Endothelial cell of umbilical vein (primary cell): Measurements from ENCODE around the gene COL9A1.

Experiments used
- EZH2 ChIP-seq: IDR thresholded peaks from 2 replicates; pipeline ENCODE4 v1.6.1; 2012; ENCODE audit warnings: borderline replicate concordance, low read depth, mild to moderate bottlenecking, moderate library complexity, low read length, inconsistent platforms; ENCODE audit not compliant: severe bottlenecking
- GATA2 ChIP-seq: IDR thresholded peaks from 2 replicates; pipeline ENCODE4 v1.7.0; 2011; ENCODE audit warnings: low read depth, mild to moderate bottlenecking, moderate library complexity, mixed read lengths, low read length; ENCODE audit not compliant: insufficient read length, insufficient read depth
- POLR2A ChIP-seq: IDR thresholded peaks from 2 replicates; pipeline ENCODE4 v1.6.1; 2012; ENCODE audit warnings: low read depth, mild to moderate bottlenecking, control low read depth, low read length
- POLR2AphosphoS5 ChIP-seq: IDR thresholded peaks from 2 replicates; pipeline ENCODE4 v1.6.1; 2012; ENCODE audit warnings: low read depth, mild to moderate bottlenecking, control low read depth, low read length, moderate library complexity; ENCODE audit not compliant: insufficient read depth
- TF ChIP-seq, protein P1 (sequence below), 2 donors: IDR thresholded peaks; 1 replicate in 1 of 2; 2 replicates in 1 of 2; pipeline ENCODE4 v1.5.1; 2011; ENCODE audit warnings: low read length in 2 of 2, mild to moderate bottlenecking in 2 of 2, moderate library complexity in 2 of 2, control low read depth in 1 of 2, inconsistent platforms in 1 of 2, low read depth in 1 of 2; ENCODE audit not compliant: insufficient read depth in 1 of 2; ENCODE audit errors: extremely low read depth in 1 of 2
- TF ChIP-seq, protein P2 (sequence below): IDR thresholded peaks from 2 replicates; pipeline ENCODE4 v1.6.1; 2011; ENCODE audit not compliant: insufficient read depth, insufficient read length

DNA sequence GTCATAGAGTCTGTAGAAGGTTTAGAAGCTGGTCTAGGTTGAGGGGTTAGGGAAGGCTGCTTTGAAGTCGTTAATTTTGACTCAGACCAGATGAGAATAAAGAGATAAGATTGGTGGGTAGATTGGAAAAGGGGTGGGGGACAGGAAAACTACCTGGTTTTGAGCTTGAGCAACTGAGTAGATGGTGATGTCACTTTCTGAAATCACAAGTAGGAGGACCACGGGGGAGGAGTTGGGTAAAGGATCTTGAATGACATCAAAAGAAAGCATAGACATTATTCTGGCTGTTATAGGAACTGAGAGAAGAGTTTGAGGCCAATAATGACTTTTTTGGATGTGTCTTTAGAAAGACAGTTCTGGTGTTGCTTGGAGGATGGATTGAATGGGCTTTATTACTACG, 4.1 kb upstream of the COL9A1 start:
- TF ChIP-seq, protein P1, sequence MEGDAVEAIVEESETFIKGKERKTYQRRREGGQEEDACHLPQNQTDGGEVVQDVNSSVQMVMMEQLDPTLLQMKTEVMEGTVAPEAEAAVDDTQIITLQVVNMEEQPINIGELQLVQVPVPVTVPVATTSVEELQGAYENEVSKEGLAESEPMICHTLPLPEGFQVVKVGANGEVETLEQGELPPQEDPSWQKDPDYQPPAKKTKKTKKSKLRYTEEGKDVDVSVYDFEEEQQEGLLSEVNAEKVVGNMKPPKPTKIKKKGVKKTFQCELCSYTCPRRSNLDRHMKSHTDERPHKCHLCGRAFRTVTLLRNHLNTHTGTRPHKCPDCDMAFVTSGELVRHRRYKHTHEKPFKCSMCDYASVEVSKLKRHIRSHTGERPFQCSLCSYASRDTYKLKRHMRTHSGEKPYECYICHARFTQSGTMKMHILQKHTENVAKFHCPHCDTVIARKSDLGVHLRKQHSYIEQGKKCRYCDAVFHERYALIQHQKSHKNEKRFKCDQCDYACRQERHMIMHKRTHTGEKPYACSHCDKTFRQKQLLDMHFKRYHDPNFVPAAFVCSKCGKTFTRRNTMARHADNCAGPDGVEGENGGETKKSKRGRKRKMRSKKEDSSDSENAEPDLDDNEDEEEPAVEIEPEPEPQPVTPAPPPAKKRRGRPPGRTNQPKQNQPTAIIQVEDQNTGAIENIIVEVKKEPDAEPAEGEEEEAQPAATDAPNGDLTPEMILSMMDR (IDR thresholded peaks at IDR 0.05; ENCODE audit: extremely low read depth in 1 of 2, insufficient read depth in 1 of 2, low read depth in 1 of 2, low read length in 2 of 2), result no peak
- TF ChIP-seq EZH2 (no peak), POLR2A (no peak), GATA2 (no peak), POLR2AphosphoS5 (no peak)
- TF ChIP-seq, protein P2, sequence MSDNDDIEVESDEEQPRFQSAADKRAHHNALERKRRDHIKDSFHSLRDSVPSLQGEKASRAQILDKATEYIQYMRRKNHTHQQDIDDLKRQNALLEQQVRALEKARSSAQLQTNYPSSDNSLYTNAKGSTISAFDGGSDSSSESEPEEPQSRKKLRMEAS, result no peak
